Measurements from ENCODE around the gene C6orf141.

C6orf141 gene

GRCh38 chr6:49551866-49552129, 1.3 kb downstream of the C6orf141 start:
- no peak overlapping the region for H3K27ac ChIP-seq (ENCODE audit: low read depth, low read length)

GRCh38 chr6:49552596-49552995, 2.1 kb downstream of the C6orf141 start:
- Histone ChIP-seq H3K79me2 (ENCODE audit: insufficient read depth, low read length) (no peaks in the 10 kb centered on the region), H3K36me3 (ENCODE audit: low read length) (no peaks in the 10 kb centered on the region), H2AFZ (ENCODE audit: low read depth, low read length, severe bottlenecking) (no peak overlapping the region), H3K9me2 (replicated peaks; ENCODE audit: insufficient read depth, low read length) (no peaks in the 10 kb centered on the region), H3F3A (ENCODE audit: insufficient read depth) (no peaks in the 10 kb centered on the region), H3K4me2 (ENCODE audit: low read depth, low read length, poor library complexity, severe bottlenecking) (no peak overlapping the region), H3K27me3 (ENCODE audit: low read length) (no peaks in the 10 kb centered on the region), H3K27ac (ENCODE audit: low read depth, low read length) (no peak overlapping the region), H4K20me1 (ENCODE audit: low read depth, low read length) (no peaks in the 10 kb centered on the region), H3K4me3 (ENCODE audit: insufficient read depth, low read length, poor library complexity, severe bottlenecking) (no peak overlapping the region), H3K9ac (ENCODE audit: low read length) (no peak overlapping the region), H3K9me3 (ENCODE audit: insufficient read depth, low read length) (no peaks in the 10 kb centered on the region)
- TF ChIP-seq CTCF (IDR thresholded peaks at IDR 0.05; ENCODE audit: insufficient read depth, low read length, poor library complexity, severe bottlenecking) (no peak), EZH2phosphoT487 (conservative IDR thresholded peaks at IDR 0.05; ENCODE audit: low read length) (no peak)

More at GRCh38 chr6:49551866-49552129, 1.3 kb downstream of the C6orf141 start:
- no peaks in the 10 kb centered on the region for H3K27me3 ChIP-seq (ENCODE audit: low read length)
- no peak overlapping the region for H3K9ac ChIP-seq (ENCODE audit: low read length)
- no peak overlapping the region for H2AFZ ChIP-seq (ENCODE audit: low read depth, low read length, severe bottlenecking)
- H3K9me3 ChIP-seq (ENCODE audit: insufficient read depth, low read length), result no peaks in the 10 kb centered on the region
- TF ChIP-seq EZH2phosphoT487 (conservative IDR thresholded peaks at IDR 0.05; ENCODE audit: low read length) (no peak), CTCF (IDR thresholded peaks at IDR 0.05; ENCODE audit: insufficient read depth, low read length, poor library complexity, severe bottlenecking) (no peak)
- H3K4me2 ChIP-seq (ENCODE audit: low read depth, low read length, poor library complexity, severe bottlenecking), result no peak overlapping the region
- no peaks in the 10 kb centered on the region for H3K79me2 ChIP-seq (ENCODE audit: insufficient read depth, low read length)
- no peaks in the 10 kb centered on the region for H4K20me1 ChIP-seq (ENCODE audit: low read depth, low read length)
- H3K9me2 ChIP-seq (replicated peaks; ENCODE audit: insufficient read depth, low read length), result no peaks in the 10 kb centered on the region
- no peak overlapping the region for H3K4me3 ChIP-seq (ENCODE audit: insufficient read depth, low read length, poor library complexity, severe bottlenecking)
- no peaks in the 10 kb centered on the region for H3K36me3 ChIP-seq (ENCODE audit: low read length)
- no peaks in the 10 kb centered on the region for H3F3A ChIP-seq (ENCODE audit: insufficient read depth)

GRCh38 chr6:49553384-49553783, 2.9 kb downstream of the C6orf141 start:
- no peaks in the 10 kb centered on the region for H3K9me3 ChIP-seq (ENCODE audit: insufficient read depth, low read length)
- no peak overlapping the region for H3K27ac ChIP-seq (ENCODE audit: low read depth, low read length)
- no peaks in the 10 kb centered on the region for H3K79me2 ChIP-seq (ENCODE audit: insufficient read depth, low read length)
- H3K9me2 ChIP-seq (replicated peaks; ENCODE audit: insufficient read depth, low read length), result no peaks in the 10 kb centered on the region
- H2AFZ ChIP-seq (ENCODE audit: low read depth, low read length, severe bottlenecking), result no peak overlapping the region
- no peaks in the 10 kb centered on the region for H3K36me3 ChIP-seq (ENCODE audit: low read length)
- no peak overlapping the region for H3K4me2 ChIP-seq (ENCODE audit: low read depth, low read length, poor library complexity, severe bottlenecking)
- no peaks in the 10 kb centered on the region for H4K20me1 ChIP-seq (ENCODE audit: low read depth, low read length)
- H3K9ac ChIP-seq (ENCODE audit: low read length), result no peak overlapping the region
- no peaks in the 10 kb centered on the region for H3K27me3 ChIP-seq (ENCODE audit: low read length)
- H3K4me3 ChIP-seq (ENCODE audit: insufficient read depth, low read length, poor library complexity, severe bottlenecking), result no peak overlapping the region
- H3F3A ChIP-seq (ENCODE audit: insufficient read depth), result no peaks in the 10 kb centered on the region
- no peak for TF ChIP-seq CTCF (IDR thresholded peaks at IDR 0.05; ENCODE audit: insufficient read depth, low read length, poor library complexity, severe bottlenecking)
- no peak for TF ChIP-seq EZH2phosphoT487 (conservative IDR thresholded peaks at IDR 0.05; ENCODE audit: low read length)

GRCh38 chr6:49555951-49556350, 5.5 kb downstream of the C6orf141 start:
- H3K27me3 ChIP-seq (ENCODE audit: low read length), result no peaks in the 10 kb centered on the region
- no peaks in the 10 kb centered on the region for H3K9me2 ChIP-seq (replicated peaks; ENCODE audit: insufficient read depth, low read length)
- no peaks in the 10 kb centered on the region for H3F3A ChIP-seq (ENCODE audit: insufficient read depth)
- no peak overlapping the region for H3K9ac ChIP-seq (ENCODE audit: low read length)
- no peak overlapping the region for H3K4me3 ChIP-seq (ENCODE audit: insufficient read depth, low read length, poor library complexity, severe bottlenecking)
- H3K9me3 ChIP-seq (ENCODE audit: insufficient read depth, low read length), result no peaks in the 10 kb centered on the region
- no peaks in the 10 kb centered on the region for H3K36me3 ChIP-seq (ENCODE audit: low read length)
- TF ChIP-seq EZH2phosphoT487 (conservative IDR thresholded peaks at IDR 0.05; ENCODE audit: low read length), result no peak
- no peak for TF ChIP-seq CTCF (IDR thresholded peaks at IDR 0.05; ENCODE audit: insufficient read depth, low read length, poor library complexity, severe bottlenecking)
- no peak overlapping the region for H3K4me2 ChIP-seq (ENCODE audit: low read depth, low read length, poor library complexity, severe bottlenecking)
- no peaks in the 10 kb centered on the region for H4K20me1 ChIP-seq (ENCODE audit: low read depth, low read length)
- H2AFZ ChIP-seq (ENCODE audit: low read depth, low read length, severe bottlenecking), result no peak overlapping the region
- H3K27ac ChIP-seq (ENCODE audit: low read depth, low read length), result no peak overlapping the region
- H3K79me2 ChIP-seq (ENCODE audit: insufficient read depth, low read length), result no peaks in the 10 kb centered on the region
